ENCODE measurements around the gene CHTF8.
"Not testable (repeated sequence)": the region's sequence is repeated elsewhere in the genome, so short reads cannot be mapped to it uniquely, and the experiment has no call there.

Gene CHTF8

DNA sequence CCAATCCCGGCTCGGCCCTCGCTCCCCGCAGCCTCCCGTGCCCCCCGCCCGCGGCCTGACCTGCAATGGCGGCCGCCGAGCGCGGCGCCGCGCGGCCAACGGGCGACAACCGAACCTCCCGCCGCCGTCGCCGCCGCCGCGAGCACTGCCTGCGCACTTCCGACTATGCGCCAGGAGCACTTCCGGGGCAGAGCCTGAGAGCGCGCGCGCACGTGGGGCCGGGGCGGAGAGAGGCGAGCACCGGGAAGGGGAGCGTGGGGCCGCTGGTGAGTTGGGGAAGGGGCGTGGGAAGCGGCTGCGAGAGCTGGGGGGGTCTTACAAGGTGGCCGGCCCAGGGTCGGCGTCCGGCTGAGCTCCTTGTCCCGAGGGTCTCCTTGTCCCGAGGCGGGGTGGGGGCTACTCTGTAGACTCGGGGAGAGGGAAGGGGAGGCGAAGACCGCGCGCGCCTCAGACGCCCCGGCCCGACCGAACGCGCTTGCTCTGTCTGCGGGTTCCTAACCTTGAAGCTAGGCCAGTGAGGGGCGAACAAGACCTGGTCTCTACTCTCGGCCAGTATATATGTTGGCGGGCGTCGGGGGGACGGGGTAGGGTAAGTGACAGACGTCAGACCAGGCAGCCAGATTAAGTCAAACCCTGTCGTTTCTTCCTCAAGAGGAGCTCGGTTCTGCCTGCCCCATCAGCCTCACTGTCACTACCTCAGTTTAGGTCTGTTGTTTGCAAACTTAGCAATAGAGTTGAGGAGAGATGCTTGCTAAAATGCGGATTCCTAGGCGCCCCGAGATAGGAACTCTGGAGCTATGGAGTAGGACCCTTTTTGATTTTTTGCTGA lies at the start of gene CHTF8, which contains the start of gene UTP4:
CHTF8 (minus strand) TSS at position 165 of the 829 bp plus-strand sequence. CDS start 11,130 bp downstream, outside the sequence.
UTP4 (plus strand) TSS at position 226 of the 829 bp plus-strand sequence. CDS start 811 bp downstream, outside the sequence.
- DNase-seq (ENCODE audit: low read depth), result peak; percentile 82

GRCh38 chr16:69180011-69180338 lies 47.6 kb upstream of the CHTF8 start:
- DNase-seq (ENCODE audit: low read depth), result no peak

DNA sequence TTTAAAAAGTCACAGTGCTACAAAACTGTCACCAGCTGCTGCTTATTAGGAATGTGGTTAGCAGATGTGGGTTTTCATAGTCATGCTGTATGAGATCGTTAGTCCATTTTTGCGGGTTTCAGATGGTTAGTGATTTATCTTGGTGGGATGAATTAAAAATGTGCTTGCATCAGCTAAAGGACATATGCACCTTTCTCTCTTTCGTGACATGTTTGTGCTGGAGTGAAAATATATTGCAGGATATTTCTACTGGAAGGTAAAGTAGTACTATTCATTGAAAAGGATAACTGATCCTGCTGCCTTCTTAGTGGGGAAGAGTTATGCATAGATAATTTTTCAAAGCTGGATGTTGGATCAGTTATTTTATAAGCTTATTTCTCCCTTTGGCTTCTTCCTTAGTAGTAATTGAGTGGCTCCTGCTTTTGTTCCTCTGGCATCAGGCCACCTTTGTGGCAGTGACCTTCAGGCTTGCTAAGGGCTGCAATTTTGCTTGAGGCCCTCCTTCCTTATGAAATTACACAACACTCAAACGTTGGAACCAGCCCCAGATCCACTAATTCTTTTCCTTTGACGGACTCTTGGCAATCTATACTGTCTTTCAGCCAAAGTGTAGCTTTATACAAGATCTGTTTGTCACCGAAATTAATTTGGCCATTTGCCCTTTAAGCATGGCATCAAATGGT lies 47.1 kb upstream of the CHTF8 start:
- peak; percentile 96 for DNase-seq (ENCODE audit: low read depth)

DNA sequence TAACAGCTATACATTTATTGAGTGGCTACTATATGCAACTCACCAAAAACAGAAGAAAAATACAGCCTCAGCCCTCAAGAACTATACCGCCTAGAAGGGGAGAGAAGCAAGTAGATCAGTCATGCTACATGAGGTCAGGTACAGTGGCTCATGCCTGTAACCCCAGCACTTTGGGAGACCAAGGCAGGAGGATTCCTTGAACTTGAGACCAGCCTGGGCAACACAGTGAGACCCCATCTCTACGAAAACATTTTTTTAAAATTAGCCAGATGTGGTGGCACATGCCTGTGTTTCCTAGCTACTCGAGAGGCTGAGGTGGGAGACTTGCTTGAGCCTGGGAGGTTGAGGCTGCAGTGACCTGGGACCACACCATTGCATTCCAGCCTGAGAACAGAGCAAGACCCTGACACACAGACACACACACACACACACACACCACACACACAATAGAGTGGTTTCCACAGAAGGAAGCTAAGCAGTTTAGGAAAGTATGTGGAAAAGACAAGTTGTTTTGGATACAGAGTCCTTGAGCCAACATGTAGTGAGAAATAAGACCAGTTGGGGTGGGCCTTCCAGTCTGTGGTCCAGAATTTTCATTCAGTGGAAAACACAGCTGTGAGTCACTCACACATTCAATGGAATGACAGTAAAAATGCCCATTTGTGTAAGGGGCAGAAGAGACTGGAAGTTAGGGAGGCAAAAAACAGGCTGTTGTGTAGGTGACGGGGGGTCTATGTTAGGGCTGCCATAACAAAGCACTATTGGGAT lies 43.8 kb upstream of the CHTF8 start:
- peak; percentile 71 for DNase-seq (ENCODE audit: low read depth)

GRCh38 chr16:69171325-69172084 lies 39.1 kb upstream of the CHTF8 start:
- DNase-seq (ENCODE audit: low read depth), result peak; percentile 57

DNA sequence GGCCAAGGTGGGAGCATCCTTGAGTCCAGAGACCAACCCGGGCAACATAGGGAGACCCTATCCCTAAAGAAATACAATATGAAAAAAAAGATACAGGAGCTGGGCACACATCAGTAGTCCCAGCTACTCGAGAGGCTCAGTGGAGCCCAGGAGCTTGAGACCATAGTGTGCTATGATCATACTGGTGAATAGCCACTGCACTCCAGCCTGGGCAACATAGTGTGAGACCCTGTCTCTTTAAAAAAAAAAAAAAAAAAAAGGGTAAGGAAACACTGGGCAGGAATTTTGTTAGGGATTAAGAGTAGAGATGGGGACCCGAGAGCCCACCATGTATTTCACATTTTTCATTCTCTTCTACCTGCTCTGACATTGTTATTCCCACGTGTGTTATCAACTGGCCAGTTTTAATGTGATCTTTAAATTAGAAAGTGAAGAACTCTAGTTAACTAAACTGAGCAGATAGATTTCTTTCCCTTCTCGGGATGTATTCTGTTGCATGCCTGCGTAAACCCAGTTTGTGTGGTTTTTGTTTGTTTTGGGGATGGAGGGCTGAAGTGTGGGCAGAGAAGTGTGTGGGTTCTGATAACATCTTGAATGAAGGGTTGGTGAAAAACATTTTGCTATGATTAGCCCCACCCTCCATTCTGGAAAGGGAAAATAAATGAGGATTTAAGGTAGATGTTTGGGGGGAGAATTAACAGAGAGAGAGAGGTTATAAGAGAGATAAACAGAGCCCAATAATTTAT lies 37.4 kb upstream of the CHTF8 start:
- no peak for DNase-seq (ENCODE audit: low read depth)

DNA sequence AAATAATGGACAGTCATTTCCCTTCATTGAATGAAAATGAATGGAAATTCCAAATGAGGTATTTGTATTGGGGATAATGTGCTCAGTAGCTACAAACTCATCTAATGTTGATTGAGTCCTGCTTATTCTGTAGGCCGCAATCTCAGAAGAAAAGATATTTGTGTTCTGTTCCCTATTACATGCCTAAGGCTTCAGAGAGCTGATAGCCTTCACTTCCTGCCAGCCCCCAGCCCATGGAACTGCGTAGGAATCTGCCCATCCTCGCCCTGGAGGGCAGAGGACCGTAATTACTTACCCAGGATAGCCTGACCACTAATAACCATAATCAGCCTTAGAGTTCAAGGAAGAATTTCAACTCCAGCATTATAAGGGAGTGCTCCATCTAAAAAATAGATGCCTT lies 36.7 kb upstream of the CHTF8 start:
- no peak for DNase-seq (ENCODE audit: low read depth)

DNA sequence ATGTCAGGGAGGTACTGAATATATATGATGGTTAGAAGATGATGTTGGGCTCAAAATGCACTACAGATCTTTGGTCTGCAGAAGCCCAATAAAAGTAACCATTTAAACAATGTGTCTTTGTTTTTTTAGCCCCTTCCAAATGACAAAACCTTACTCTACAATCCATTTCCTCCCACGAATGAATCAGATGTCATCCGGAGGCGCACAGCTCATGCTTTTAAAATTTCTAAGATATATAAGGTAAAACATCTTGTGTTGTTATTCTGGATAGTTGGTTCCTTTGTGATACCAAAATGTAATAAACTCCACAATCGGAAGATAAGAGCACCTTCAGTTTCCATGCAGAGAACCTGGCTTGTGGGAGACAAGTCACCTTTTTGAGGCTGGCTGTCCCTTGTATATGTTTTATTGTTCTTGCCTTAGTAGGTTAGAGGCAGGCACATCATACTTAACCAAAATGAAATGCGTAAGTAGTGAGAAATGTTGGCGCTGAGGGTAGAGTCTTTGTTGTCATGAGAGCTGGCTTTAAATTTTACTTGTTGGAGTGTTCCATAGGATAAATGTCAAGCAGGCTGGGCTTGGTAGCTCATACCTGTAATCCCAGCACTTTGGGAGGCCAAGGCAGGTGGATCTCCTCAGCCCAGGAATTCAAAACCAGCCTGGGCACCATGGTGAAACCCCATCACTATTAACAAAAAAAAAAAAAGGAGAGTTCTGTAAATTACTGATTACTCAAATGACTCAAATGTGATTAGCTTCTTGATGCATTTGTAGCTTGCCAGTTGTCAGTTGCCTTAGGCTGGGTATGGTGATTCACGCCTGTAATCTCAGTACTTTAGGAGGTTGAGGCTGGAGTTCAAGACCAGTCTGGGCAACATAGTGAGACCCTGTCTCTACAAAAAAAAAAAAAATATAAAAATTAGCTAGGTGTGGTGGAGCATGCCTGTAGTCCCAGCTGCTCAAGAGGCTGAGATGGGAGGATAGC lies 34.9 kb upstream of the CHTF8 start:
- no peak for DNase-seq (ENCODE audit: low read depth)

DNA sequence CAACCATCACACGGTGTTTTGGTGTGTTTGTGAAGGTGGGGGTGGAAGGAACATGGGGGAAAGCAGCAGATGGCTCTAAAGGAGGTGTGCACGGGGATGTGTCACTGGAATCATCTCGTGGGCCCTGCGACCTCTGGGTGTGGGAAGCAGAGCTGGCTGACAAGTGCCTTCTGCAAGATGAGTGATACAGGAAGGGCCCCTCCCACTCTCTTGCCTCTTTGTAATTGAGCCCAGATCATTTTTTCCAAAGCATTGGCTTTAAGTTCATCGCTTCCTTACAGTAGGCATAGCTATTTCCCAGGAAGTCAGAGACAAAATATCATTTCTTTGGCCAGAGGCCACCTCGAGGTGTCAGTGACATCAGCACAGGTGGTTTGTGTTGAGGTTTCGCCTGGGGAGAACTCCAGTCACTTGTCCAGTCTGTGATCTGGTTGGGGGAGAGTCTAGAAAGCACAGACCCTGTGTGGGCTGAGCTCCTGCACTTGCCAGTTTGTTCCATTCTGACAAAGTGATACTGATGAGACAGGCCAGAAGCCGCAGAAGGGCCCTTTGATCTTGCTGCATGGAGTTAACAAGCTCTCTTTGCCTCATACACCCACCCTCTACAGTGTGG lies 33.9 kb upstream of the CHTF8 start:
- DNase-seq (ENCODE audit: low read depth), result no peak

DNA sequence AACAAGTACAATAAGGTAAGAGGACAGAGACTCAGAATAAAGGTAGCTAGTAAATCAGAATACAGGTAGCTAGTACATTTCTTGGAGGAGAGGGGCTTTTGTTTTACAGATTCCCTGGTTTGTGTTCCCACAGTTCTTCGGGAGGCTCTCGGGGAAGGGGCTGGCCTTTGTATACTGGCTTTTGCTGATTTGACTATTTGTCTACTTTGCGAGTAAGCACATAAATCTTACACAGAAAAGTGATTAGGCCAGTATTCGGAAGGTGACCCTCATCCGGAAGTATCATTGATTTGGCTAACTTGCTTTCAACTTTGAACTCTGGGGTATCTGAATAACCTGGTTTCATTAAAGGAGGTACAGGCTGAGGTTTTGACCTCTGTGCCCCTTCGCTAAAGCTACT lies 33.2 kb upstream of the CHTF8 start:
- DNase-seq (ENCODE audit: low read depth), result no peak

DNA sequence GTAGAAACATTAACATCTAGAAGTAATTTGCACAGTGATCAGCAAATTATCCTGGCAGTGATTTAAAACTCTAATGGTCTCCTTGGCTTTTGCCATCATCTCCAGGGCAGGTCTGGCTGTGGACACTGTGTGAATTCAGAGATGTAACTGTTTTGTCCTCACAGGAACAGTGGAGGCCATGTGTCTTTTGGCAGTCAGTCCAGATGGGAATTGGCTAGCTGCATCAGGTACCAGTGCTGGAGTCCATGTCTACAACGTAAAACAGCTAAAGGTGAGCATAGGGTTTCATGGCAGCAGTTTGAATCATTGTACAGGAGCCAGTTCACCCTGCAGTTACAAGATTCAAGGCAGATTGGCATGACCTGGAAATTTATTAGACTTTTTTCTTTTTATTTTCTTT lies 27.8 kb upstream of the CHTF8 start:
- no peak for DNase-seq (ENCODE audit: low read depth)

DNA sequence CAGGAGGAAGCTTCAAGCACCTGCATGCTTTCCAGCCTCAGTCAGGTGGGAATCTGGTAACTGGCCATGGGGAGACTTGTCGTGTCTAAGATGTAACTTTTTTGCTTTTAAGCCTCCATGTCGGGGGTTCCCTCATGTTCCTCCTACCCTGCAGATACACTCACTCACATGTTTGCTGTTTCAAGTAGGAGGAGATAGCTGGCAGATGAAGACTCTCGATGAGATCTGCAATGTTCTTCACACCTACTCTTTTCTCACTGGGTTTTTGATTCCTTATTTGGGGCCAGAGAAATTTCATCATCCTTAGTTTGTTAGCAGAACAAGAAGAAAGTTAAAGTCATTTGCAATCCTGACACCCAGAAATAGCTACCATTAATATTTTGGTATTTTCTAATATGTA lies 24.8 kb upstream of the CHTF8 start:
- DNase-seq (ENCODE audit: low read depth), result no peak

- DNase-seq (ENCODE audit: low read depth), result peak; percentile 68
Measured at GRCh38 chr16:69150146-69150865, 17.9 kb upstream of the CHTF8 start.

DNA sequence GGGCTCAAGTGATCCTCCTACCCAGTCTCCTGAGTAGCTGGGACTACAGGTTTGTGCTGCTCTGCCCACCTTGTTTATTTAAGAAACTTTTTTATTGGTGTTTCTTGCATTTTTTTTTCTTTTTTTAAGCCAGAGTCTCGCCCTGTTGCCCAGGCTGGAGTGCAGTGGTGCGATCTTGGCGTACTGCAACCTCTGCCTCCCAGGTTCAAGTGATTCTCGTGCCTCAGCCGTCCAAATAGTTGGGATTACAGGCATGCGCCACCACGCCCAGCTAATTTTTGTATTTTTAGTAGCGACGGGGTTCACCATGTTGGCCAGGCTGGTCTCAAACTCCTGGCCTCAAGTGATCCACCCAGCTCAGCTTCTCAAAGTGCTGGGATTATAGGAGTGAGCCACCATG lies 17.2 kb upstream of the CHTF8 start:
- not testable (repeated sequence) for DNase-seq (ENCODE audit: low read depth)

GRCh38 chr16:69145658-69146057 lies 13.3 kb upstream of the CHTF8 start:
- DNase-seq (ENCODE audit: low read depth), result peak; percentile 42

GRCh38 chr16:69143116-69143515 lies 10.7 kb upstream of the CHTF8 start:
- DNase-seq (ENCODE audit: low read depth), result no peak

DNA sequence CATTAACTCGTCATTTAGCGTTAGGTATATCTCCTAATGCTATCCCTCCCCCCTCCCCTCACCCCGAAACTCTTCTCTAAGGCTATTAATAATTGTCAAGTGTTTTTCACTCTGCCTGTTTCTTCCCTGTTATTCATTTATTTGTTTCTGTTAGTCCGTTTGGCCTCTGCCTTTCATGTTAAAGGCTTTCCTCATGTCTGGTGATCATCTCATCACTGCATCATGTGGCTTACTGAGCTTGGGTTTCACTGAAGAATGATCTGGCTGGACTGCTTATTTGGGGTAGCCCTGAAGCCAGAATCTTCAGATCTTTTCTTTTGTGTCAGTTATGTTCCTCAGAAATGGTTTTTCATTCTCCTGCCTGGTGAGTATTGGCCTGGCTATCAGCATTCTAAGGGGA lies 9.5 kb upstream of the CHTF8 start:
- no peak for DNase-seq (ENCODE audit: low read depth)

- no peak for DNase-seq (ENCODE audit: low read depth)
Measured at GRCh38 chr16:69141014-69141413, 8.6 kb upstream of the CHTF8 start.

- not testable (repeated sequence) for DNase-seq (ENCODE audit: low read depth)
Measured at GRCh38 chr16:69139464-69139863, 7.1 kb upstream of the CHTF8 start.
